Neural cell (in vitro differentiated cells): ENCODE measurements around the gene CCDC148. TPM values are rescaled to one million over a fixed set of nuclear protein-coding genes. Genes with fewer than 3 reads are reported as not detected.

Experiments used
- H2AFZ ChIP-seq: fragments of 200-600, 300-800 bp; sonication (generic), shearing (Covaris generic); 2 replicates; pipeline ENCODE4 v1.6.0; 2014; ENCODE audit warnings: low read depth, mild to moderate bottlenecking, antibody characterized with exemption, low read length, moderate library complexity
- H3F3A ChIP-seq: fragments of 200-600 bp; shearing (Covaris generic); 2 replicates; pipeline ENCODE4 v1.6.1; 2016; ENCODE audit warnings: mild to moderate bottlenecking, moderate library complexity, mixed read lengths, antibody characterized with exemption, low read length; ENCODE audit not compliant: insufficient read depth, poor library complexity, severe bottlenecking
- H3K27ac ChIP-seq: fragments of 200-600, 300-800 bp; sonication (generic), shearing (Covaris generic); 2 replicates; pipeline ENCODE4 v1.5.1; 2014; ENCODE audit warnings: mild to moderate bottlenecking, low read length, moderate library complexity
- H3K27me3 ChIP-seq: fragments of 300-800, 200-600 bp; sonication (generic), shearing (Covaris generic); 2 replicates; pipeline ENCODE4 v1.6.0; 2014; ENCODE audit warnings: mild to moderate bottlenecking, low read depth, low read length, moderate library complexity; ENCODE audit not compliant: insufficient read depth
- H3K36me3 ChIP-seq: fragments of 300-800, 200-600 bp; sonication (generic), shearing (Covaris generic); 2 replicates; pipeline ENCODE4 v1.5.1; 2014; ENCODE audit warnings: mild to moderate bottlenecking, antibody characterized with exemption, low read length, moderate library complexity; ENCODE audit not compliant: insufficient read depth
- H3K4me2 ChIP-seq: fragments of 300-800, 200-600 bp; sonication (generic), shearing (Covaris generic); 2 replicates; pipeline ENCODE4 v1.6.0; 2014; ENCODE audit warnings: mild to moderate bottlenecking, low read length
- H3K4me3 ChIP-seq: fragments of 300-800, 200-600 bp; sonication (generic), shearing (Covaris generic); 2 replicates; pipeline ENCODE4 v1.5.1; 2014; ENCODE audit warnings: mild to moderate bottlenecking, low read length, moderate library complexity
- H3K79me2 ChIP-seq: fragments of 200-600 bp; shearing (Covaris generic); replicated peaks from 2 replicates; pipeline ENCODE4 v1.6.0; 2014; ENCODE audit warnings: mild to moderate bottlenecking, low read length, moderate library complexity; ENCODE audit not compliant: insufficient read depth
- H3K9ac ChIP-seq: fragments of 300-800, 200-600 bp; sonication (generic), shearing (Covaris generic); 2 replicates; pipeline ENCODE4 v1.6.1; 2016; ENCODE audit warnings: mild to moderate bottlenecking, low read length, mixed read lengths
- H3K9me2 ChIP-seq: fragments of 200-600 bp; shearing (Covaris generic); 2 replicates; pipeline ENCODE4 v1.6.1; 2016; ENCODE audit warnings: mild to moderate bottlenecking, low read length, mixed read lengths; ENCODE audit not compliant: insufficient read depth
- H3K9me3 ChIP-seq: fragments of 200-600, 300-800 bp; sonication (generic), shearing (Covaris generic); 2 replicates; pipeline ENCODE4 v1.6.1; 2016; ENCODE audit warnings: mild to moderate bottlenecking, mixed run types, low read length, moderate library complexity, mixed read lengths
- H4K20me1 ChIP-seq: fragments of 200-600 bp; shearing (Covaris generic); 2 replicates; pipeline ENCODE4 v1.6.1; 2016; ENCODE audit warnings: mild to moderate bottlenecking, mixed run types; ENCODE audit not compliant: insufficient read depth
- CTCF ChIP-seq: fragments of 450-650 bp; IDR thresholded peaks from 2 replicates; pipeline ENCODE4 v1.5.1; 2014; ENCODE audit warnings: antibody characterized with exemption, mild to moderate bottlenecking, moderate library complexity; ENCODE audit not compliant: poor library complexity, severe bottlenecking
- EP300 ChIP-seq: fragments of 450-650 bp; conservative IDR thresholded peaks from 2 replicates; pipeline ENCODE4 v1.6.1; 2014; ENCODE audit warnings: antibody characterized with exemption, mild to moderate bottlenecking, moderate library complexity; ENCODE audit not compliant: poor library complexity, severe bottlenecking
- EZH2 ChIP-seq: fragments of 200-600, 300-800 bp; shearing (Covaris generic), sonication (generic); IDR thresholded peaks from 2 replicates; pipeline ENCODE4 v1.6.1; 2014; ENCODE audit warnings: antibody characterized with exemption, low read length, borderline replicate concordance, mild to moderate bottlenecking; ENCODE audit not compliant: insufficient read depth, poor library complexity, severe bottlenecking
- MXI1 ChIP-seq: fragments of 450-650 bp; conservative IDR thresholded peaks from 2 replicates; pipeline ENCODE4 v1.6.1; 2014; ENCODE audit warnings: antibody characterized with exemption, mild to moderate bottlenecking; ENCODE audit not compliant: poor library complexity, severe bottlenecking
- POLR2AphosphoS5 ChIP-seq: IDR thresholded peaks from 2 replicates; pipeline ENCODE4 v1.6.1; 2012
- RAD21 ChIP-seq: fragments of 450-650 bp; conservative IDR thresholded peaks from 2 replicates; pipeline ENCODE4 v1.6.1; 2014; ENCODE audit warnings: antibody characterized with exemption, mild to moderate bottlenecking, moderate library complexity
- REST ChIP-seq: IDR thresholded peaks from 2 replicates; pipeline ENCODE4 v1.6.1; 2012; ENCODE audit warnings: borderline replicate concordance
- SMC3 ChIP-seq: fragments of 450-650 bp; conservative IDR thresholded peaks from 2 replicates; pipeline ENCODE4 v1.6.1; 2014; ENCODE audit warnings: antibody characterized with exemption, mild to moderate bottlenecking, moderate library complexity; ENCODE audit not compliant: poor library complexity
- TAF1 ChIP-seq: IDR thresholded peaks from 2 replicates; pipeline ENCODE4 v1.6.1; 2012; ENCODE audit warnings: low read depth
- polyA plus RNA-seq: library from polyadenylated mRNA; depleted of rRNA; stranded (reverse); fragments of >200 nt; gene quantifications from 2 replicates; pipeline ENCODE4 v1.2.3, GENCODE V29; 2014

Gene CCDC148
- polyA plus RNA-seq, 1 donor from 2014 or later = 1.8 TPM

GRCh38 chr2:158130832-158131473, 325.6 kb downstream of the CCDC148 start:
- no peaks in the 10 kb centered on the region for H3K9me3 ChIP-seq
- H3K79me2 ChIP-seq = no peaks in the 10 kb centered on the region
- H3K4me3 ChIP-seq = no peak overlapping the region
- no peaks in the 10 kb centered on the region for H3K36me3 ChIP-seq
- no peaks in the 10 kb centered on the region for H3K27me3 ChIP-seq
- H3K9me2 ChIP-seq = no peaks in the 10 kb centered on the region
- no peak overlapping the region for H3K4me2 ChIP-seq
- H3F3A ChIP-seq = no peaks in the 10 kb centered on the region
- no peak overlapping the region for H3K27ac ChIP-seq
- H4K20me1 ChIP-seq = no peaks in the 10 kb centered on the region
- H2AFZ ChIP-seq = no peak overlapping the region
- no peak overlapping the region for H3K9ac ChIP-seq
- TF ChIP-seq POLR2AphosphoS5 (no peak), CTCF (no peak), EP300 (no peak), RAD21 (no peak), TAF1 (no peak), REST (no peak), EZH2 (no peak), SMC3 (no peak), MXI1 (no peak)

- no peak for TF ChIP-seq TAF1
- no peak for TF ChIP-seq REST
- no peak for TF ChIP-seq RAD21
- TF ChIP-seq CTCF = no peak
- no peak for TF ChIP-seq SMC3
- TF ChIP-seq POLR2AphosphoS5 = no peak
- TF ChIP-seq MXI1 = no peak
- TF ChIP-seq EP300 = no peak
- TF ChIP-seq EZH2 = no peak
- no peak overlapping the region for H3K4me3 ChIP-seq
- no peaks in the 10 kb centered on the region for H4K20me1 ChIP-seq
- H3K27me3 ChIP-seq = no peaks in the 10 kb centered on the region
- H3K79me2 ChIP-seq = no peaks in the 10 kb centered on the region
- no peak overlapping the region for H3K9ac ChIP-seq
- no peaks in the 10 kb centered on the region for H3K36me3 ChIP-seq
- no peaks in the 10 kb centered on the region for H3F3A ChIP-seq
- H2AFZ ChIP-seq = no peak overlapping the region
- no peak overlapping the region for H3K4me2 ChIP-seq
- no peaks in the 10 kb centered on the region for H3K9me2 ChIP-seq
- H3K27ac ChIP-seq = no peak overlapping the region
- H3K9me3 ChIP-seq = no peaks in the 10 kb centered on the region
Measured at GRCh38 chr2:158129037-158129436, 327.5 kb downstream of the CCDC148 start.
